Lower leg skin (tissue), 3 donors: ENCODE data around the gene KHDC4.

Experiments used
- POLR2A ChIP-seq, 2 donors: fragments of 450-650 bp; IDR thresholded peaks; one replicate each; pipeline ENCODE4 v1.6.1; 2016 to 2017; ENCODE audit warnings: antibody characterized with exemption in 2 of 2, mild to moderate bottlenecking in 1 of 2, moderate library complexity in 1 of 2
- TF ChIP-seq, protein P1 (sequence below), 3 donors: fragments of 450-650 bp; IDR thresholded peaks; one replicate each; pipeline ENCODE4 v1.5.1; 2016; ENCODE audit warnings: antibody characterized with exemption in 3 of 3, mild to moderate bottlenecking in 3 of 3, moderate library complexity in 2 of 3

- TF ChIP-seq, protein P1, sequence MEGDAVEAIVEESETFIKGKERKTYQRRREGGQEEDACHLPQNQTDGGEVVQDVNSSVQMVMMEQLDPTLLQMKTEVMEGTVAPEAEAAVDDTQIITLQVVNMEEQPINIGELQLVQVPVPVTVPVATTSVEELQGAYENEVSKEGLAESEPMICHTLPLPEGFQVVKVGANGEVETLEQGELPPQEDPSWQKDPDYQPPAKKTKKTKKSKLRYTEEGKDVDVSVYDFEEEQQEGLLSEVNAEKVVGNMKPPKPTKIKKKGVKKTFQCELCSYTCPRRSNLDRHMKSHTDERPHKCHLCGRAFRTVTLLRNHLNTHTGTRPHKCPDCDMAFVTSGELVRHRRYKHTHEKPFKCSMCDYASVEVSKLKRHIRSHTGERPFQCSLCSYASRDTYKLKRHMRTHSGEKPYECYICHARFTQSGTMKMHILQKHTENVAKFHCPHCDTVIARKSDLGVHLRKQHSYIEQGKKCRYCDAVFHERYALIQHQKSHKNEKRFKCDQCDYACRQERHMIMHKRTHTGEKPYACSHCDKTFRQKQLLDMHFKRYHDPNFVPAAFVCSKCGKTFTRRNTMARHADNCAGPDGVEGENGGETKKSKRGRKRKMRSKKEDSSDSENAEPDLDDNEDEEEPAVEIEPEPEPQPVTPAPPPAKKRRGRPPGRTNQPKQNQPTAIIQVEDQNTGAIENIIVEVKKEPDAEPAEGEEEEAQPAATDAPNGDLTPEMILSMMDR (IDR thresholded peaks at IDR 0.05) = no peak
- no peak for TF ChIP-seq POLR2A (IDR thresholded peaks at IDR 0.05)
These were observed 26.0 kb upstream of the KHDC4 start for GRCh38 chr1:155960081-155960745.
